Smooth muscle cell (in vitro differentiated cells): ENCODE results near the gene SPECC1L. TPM values are rescaled to one million over a fixed set of nuclear protein-coding genes. Genes with fewer than 3 reads are reported as not detected.

Source experiments
- DNase-seq: peaks from one replicate; lab custom pipeline; 2025; ENCODE audit not compliant: unreplicated experiment; lab: John Stamatoyannopoulos, UW
- H2AFZ ChIP-seq: fragments of 200-600 bp; sonication (generic); 2 replicates; pipeline ENCODE4 v1.6.0; 2016; ENCODE audit warnings: antibody characterized with exemption, low read depth, mild to moderate bottlenecking
- H3F3A ChIP-seq: fragments of 200-600 bp; sonication (generic); 2 replicates; pipeline ENCODE4 v1.6.0; 2017; ENCODE audit warnings: antibody characterized with exemption, low read depth
- H3K27ac ChIP-seq: fragments of 200-600 bp; sonication (generic); 2 replicates; pipeline ENCODE4 v1.5.1; 2016; ENCODE audit warnings: low read depth, mild to moderate bottlenecking
- H3K27me3 ChIP-seq: fragments of 200-600 bp; sonication (generic); 2 replicates; pipeline ENCODE4 v1.6.1; 2016; ENCODE audit warnings: low read depth, mild to moderate bottlenecking
- H3K36me3 ChIP-seq: fragments of 200-600 bp; sonication (generic); 2 replicates; pipeline ENCODE4 v1.5.1; 2016; ENCODE audit warnings: low read depth
- H3K4me1 ChIP-seq: fragments of 200-600 bp; sonication (generic); 2 replicates; pipeline ENCODE4 v1.5.1; 2016; ENCODE audit warnings: low read depth
- H3K4me2 ChIP-seq: fragments of 200-600 bp; sonication (generic); 2 replicates; pipeline ENCODE4 v1.6.0; 2016; ENCODE audit warnings: mild to moderate bottlenecking
- H3K4me3 ChIP-seq: fragments of 200-600 bp; sonication (generic); 2 replicates; pipeline ENCODE4 v1.5.1; 2016; ENCODE audit warnings: mild to moderate bottlenecking
- H3K79me2 ChIP-seq: fragments of 200-600 bp; sonication (generic); 2 replicates; pipeline ENCODE4 v1.6.0; 2016; ENCODE audit warnings: low read depth, mild to moderate bottlenecking
- H3K9ac ChIP-seq: fragments of 200-600 bp; sonication (generic); 2 replicates; pipeline ENCODE4 v1.6.0; 2016; ENCODE audit warnings: low read depth
- H3K9me3 ChIP-seq: fragments of 200-600 bp; sonication (generic); replicated peaks from 2 replicates; pipeline ENCODE4 v1.5.1; 2016; ENCODE audit warnings: low read depth
- H4K20me1 ChIP-seq: fragments of 200-600 bp; sonication (generic); 2 replicates; pipeline ENCODE4 v1.6.0; 2016; ENCODE audit warnings: low read depth
- WGBS: methylation state at CpG from one replicate; pipeline ENCODE4 v1.1.7; 2016; ENCODE audit warnings: low lambda C conversion rate; 5-methylcytosine and 5-hydroxymethylcytosine counted together
- polyA plus RNA-seq: library from polyadenylated mRNA; unstranded; fragments of >200 nt; fragmentation: Nextera tagmentation; extraction: Ambion mirVana; gene quantifications from 2 replicates; pipeline ENCODE4 v1.2.1, GENCODE V29; 2016
- total RNA-seq: library from RNA; depleted of rRNA; stranded (reverse); fragments of >200 nt; gene quantifications from 2 replicates; pipeline ENCODE4 v1.2.3, GENCODE V29; 2014
- TF ChIP-seq, protein P1 (sequence below): fragments of 200-600 bp; sonication (generic); IDR thresholded peaks from 2 replicates; pipeline ENCODE4 v1.5.1; 2017; ENCODE audit warnings: borderline replicate concordance, mild to moderate bottlenecking, antibody characterized with exemption; ENCODE audit not compliant: insufficient read depth, poor library complexity, severe bottlenecking

The SPECC1L gene
- total and polyA plus RNA-seq, 2 experiments from 2014 or later = 10.0 to 19.1 TPM

DNA sequence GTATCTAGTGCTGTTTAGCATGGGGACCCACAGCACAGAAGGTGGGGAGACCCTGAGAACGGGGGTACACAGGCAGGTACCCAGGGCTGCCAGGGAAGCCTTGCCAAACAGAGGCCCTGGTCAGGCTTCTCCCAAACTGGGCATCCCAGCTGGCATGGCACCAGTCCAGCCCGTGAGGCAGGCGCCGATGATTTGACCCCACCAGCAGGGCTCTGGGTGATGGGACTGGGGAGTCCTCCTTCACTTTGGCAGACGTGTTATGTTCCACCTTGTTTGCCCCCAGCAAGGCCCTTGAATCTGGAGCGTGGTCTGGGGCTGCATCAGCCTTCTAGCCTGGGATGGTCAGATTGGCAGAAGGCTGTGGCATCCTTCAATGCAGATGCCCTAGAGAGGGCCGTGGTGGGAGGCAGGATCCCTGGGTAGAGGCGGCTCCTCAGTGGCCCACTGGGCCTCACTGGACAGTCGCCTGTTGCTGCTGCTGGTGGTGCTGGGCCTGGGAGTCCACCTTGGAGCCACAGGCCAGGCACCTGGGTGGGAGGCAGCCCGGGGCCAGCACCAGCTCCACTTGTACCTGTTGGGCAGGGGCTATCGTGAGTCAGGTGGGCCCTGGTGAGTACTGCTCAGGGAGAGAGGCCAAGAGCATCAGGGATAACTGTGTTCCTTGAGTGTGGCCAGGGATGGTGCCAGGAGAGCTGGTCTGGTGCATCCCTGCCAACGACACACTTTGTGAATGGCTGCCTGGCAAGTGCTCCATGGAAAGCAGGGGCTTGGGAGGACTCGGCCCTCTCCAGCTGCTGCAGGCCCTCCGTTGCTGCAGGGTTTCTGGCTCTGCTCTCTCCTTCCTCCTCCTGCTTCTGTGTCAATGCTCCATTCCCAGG is 160.0 kb downstream of the SPECC1L start:
- H2AFZ ChIP-seq = no peak overlapping the region

DNA sequence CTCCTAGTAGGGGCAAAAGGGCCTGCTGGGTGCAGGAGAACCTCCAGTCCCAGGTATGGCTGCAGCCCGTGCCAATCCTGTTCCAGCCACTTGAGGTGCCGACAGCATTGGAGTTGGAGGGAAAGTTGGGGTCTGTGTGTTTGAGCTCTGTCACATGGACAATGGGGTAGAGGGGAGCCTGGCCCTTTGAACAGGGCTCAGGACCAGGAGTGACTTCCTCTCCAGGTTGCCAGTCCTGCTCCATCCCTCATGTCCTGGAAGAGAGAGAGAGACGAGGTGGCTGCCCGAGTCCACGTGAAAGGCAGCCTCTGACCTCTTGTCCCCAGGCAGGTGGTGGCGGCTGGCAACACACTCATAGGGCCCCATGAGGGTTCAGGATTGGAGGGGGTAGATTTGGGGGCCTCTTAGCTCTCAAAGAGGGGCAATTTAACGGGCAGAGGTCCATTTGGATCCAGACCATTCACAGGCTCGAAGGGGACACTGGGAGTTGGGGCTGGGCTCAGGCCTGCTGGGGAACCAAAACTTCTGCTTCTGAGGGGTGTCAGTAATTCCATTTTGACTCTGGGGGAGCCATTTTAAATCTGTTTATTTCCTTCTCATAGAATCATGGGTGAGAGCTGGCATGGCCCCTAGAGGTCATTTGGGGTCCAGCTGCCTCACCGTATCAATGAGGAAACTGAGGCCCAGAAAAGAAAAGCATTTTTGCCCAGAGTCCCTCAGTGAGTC is 160.8 kb downstream of the SPECC1L start:
- no peak overlapping the region for H3K4me3 ChIP-seq
- H3K4me2 ChIP-seq = no peak overlapping the region
- no peak overlapping the region for H3K27ac ChIP-seq
- H3K36me3 ChIP-seq = no peaks in the 10 kb centered on the region
- H3K9me3 ChIP-seq = no peaks in the 10 kb centered on the region
- H2AFZ ChIP-seq = no peak overlapping the region
- peaks cover 5% of the 10 kb centered on the region for H3K27me3 ChIP-seq
- no peaks in the 10 kb centered on the region for H4K20me1 ChIP-seq
- TF ChIP-seq, protein P1, sequence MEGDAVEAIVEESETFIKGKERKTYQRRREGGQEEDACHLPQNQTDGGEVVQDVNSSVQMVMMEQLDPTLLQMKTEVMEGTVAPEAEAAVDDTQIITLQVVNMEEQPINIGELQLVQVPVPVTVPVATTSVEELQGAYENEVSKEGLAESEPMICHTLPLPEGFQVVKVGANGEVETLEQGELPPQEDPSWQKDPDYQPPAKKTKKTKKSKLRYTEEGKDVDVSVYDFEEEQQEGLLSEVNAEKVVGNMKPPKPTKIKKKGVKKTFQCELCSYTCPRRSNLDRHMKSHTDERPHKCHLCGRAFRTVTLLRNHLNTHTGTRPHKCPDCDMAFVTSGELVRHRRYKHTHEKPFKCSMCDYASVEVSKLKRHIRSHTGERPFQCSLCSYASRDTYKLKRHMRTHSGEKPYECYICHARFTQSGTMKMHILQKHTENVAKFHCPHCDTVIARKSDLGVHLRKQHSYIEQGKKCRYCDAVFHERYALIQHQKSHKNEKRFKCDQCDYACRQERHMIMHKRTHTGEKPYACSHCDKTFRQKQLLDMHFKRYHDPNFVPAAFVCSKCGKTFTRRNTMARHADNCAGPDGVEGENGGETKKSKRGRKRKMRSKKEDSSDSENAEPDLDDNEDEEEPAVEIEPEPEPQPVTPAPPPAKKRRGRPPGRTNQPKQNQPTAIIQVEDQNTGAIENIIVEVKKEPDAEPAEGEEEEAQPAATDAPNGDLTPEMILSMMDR = no peak
- DNase-seq = no peak
- no peaks in the 10 kb centered on the region for H3K79me2 ChIP-seq
- no peaks in the 10 kb centered on the region for H3K4me1 ChIP-seq
- WGBS = 95% methylated on average over 9 of the region's 9 CpGs
- no peak overlapping the region for H3K9ac ChIP-seq
- H3F3A ChIP-seq = no peaks in the 10 kb centered on the region

More for the DNA sequence above, 160.0 kb downstream of the SPECC1L start:
- H3K4me3 ChIP-seq = no peak overlapping the region
- TF ChIP-seq, protein P1 = no peak
- H3K36me3 ChIP-seq = no peaks in the 10 kb centered on the region
- no peaks in the 10 kb centered on the region for H4K20me1 ChIP-seq
- H3K27me3 ChIP-seq = peaks cover 13% of the 10 kb centered on the region
- H3K9me3 ChIP-seq = no peaks in the 10 kb centered on the region
- no peak for DNase-seq
- H3K4me1 ChIP-seq = no peaks in the 10 kb centered on the region
- no peak overlapping the region for H3K4me2 ChIP-seq
- WGBS = 95% methylated on average over 14 of the region's 14 CpGs
- H3K79me2 ChIP-seq = no peaks in the 10 kb centered on the region
- H3K9ac ChIP-seq = no peak overlapping the region
- no peak overlapping the region for H3K27ac ChIP-seq
- no peaks in the 10 kb centered on the region for H3F3A ChIP-seq

DNA sequence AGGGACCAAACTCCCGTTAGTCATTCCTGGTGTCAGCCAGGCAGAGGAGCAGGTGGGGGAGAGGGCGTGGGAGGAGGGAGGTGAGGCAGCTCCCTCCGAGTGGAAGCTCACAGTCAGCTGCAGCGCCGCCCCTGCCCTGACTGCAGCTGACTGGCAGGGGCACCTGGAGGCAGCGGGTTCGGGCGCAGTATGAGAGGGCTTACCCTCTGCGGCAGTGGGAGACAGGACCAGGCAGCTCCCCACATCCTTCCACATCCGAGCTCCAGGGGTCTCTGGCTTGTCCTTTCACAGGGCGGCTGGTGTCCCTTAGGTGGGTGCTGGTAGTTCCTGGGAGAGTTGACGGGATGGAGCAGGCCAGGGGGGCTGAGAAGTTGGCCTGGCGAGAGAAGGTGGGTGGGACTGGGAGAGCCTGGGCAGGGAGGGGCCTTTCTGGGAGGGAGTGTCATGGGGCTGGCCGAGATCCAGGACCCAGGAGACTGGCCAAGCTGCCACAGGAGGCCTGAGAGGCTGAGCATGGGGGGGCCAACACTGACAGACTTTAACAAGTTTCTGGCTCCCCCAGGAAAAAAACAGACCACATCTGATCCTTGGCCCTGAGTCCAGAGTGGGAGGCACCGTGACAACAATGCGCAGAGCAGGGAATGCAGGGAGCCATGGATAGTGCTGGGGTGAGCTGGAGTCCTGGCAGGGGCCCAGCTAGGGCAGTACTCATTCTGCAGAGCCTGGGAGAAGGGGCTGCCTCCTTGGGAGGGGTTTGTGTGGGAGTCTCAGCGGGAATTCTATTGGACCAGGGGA is 161.6 kb downstream of the SPECC1L start:
- no peaks in the 10 kb centered on the region for H3K79me2 ChIP-seq
- H3K27me3 ChIP-seq = no peaks in the 10 kb centered on the region
- H3K36me3 ChIP-seq = no peaks in the 10 kb centered on the region
- H4K20me1 ChIP-seq = no peaks in the 10 kb centered on the region
- no peak for DNase-seq
- no peaks in the 10 kb centered on the region for H3K9me3 ChIP-seq
- 83% methylated on average over 17 of the region's 17 CpGs for WGBS
- H3K4me3 ChIP-seq = no peak overlapping the region
- no peak overlapping the region for H2AFZ ChIP-seq
- H3K9ac ChIP-seq = no peak overlapping the region
- H3K27ac ChIP-seq = no peak overlapping the region
- TF ChIP-seq, protein P1 = no peak
- H3K4me2 ChIP-seq = no peak overlapping the region
- H3K4me1 ChIP-seq = no peaks in the 10 kb centered on the region
- no peaks in the 10 kb centered on the region for H3F3A ChIP-seq
